ENCODE measurements around the gene ZBTB34.

ZBTB34 gene

DNA sequence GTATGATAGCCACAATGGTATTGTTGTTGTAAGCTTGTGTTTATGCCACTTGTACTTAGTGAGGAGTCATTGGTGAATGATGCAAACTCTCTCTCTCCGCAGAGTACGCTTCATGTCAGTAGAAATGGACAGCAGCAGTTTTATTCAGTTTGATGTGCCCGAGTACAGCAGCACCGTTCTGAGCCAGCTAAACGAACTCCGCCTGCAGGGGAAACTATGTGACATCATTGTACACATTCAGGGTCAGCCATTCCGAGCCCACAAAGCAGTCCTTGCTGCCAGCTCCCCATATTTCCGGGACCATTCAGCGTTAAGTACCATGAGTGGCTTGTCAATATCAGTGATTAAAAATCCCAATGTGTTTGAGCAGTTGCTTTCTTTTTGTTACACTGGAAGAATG, 18.8 kb downstream of the ZBTB34 start:
- no peaks in the 10 kb centered on the region for H3K4me1 ChIP-seq (ENCODE audit: insufficient read depth, low read length)
- no peaks in the 10 kb centered on the region for H3K27me3 ChIP-seq (ENCODE audit: insufficient read depth, low read length)
- H3K27ac ChIP-seq (ENCODE audit: low read depth, low read length), result no peak overlapping the region
- 97% methylated on average over 9 of the region's 9 CpGs for WGBS
- peaks cover 36% of the 10 kb centered on the region for H3K36me3 ChIP-seq (ENCODE audit: insufficient read depth, low read length)
- no peaks in the 10 kb centered on the region for H3K9me3 ChIP-seq (ENCODE audit: insufficient read depth, low read depth, low read length)
- H3K4me3 ChIP-seq (ENCODE audit: low read length), result no peak overlapping the region
- no peak overlapping the region for H3K9ac ChIP-seq (ENCODE audit: low read depth, low read length)

DNA sequence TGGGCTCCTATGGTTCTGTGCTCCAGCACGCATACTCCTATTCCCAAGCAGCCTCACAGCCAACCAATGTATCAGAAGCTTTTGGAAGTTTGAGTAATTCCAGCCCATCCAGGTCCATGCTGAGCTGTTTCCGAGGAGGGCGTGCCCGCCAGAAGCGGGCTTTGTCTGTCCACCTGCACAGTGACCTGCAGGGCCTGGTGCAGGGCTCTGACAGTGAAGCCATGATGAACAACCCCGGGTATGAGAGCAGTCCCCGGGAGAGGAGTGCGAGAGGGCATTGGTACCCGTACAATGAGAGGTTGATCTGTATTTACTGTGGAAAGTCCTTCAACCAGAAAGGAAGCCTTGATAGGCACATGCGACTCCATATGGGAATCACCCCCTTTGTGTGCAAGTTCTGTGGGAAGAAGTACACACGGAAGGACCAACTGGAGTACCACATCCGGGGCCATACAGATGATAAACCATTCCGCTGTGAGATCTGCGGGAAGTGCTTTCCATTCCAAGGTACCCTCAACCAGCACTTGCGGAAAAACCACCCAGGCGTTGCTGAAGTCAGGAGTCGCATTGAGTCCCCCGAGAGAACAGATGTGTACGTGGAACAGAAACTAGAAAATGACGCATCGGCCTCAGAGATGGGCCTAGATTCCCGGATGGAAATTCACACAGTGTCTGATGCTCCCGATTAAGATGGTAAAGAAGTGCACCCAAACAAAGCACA, 19.9 kb downstream of the ZBTB34 start:
- Histone ChIP-seq H3K4me3 (ENCODE audit: low read length) (no peak overlapping the region), H3K27ac (ENCODE audit: low read depth, low read length) (no peak overlapping the region), H3K4me1 (ENCODE audit: insufficient read depth, low read length) (peaks cover 3% of the 10 kb centered on the region; the same call in 1 of the 2 replicates), H3K36me3 (ENCODE audit: insufficient read depth, low read length) (peaks cover 36% of the 10 kb centered on the region), H3K9me3 (ENCODE audit: insufficient read depth, low read depth, low read length) (no peaks in the 10 kb centered on the region), H3K27me3 (ENCODE audit: insufficient read depth, low read length) (no peaks in the 10 kb centered on the region), H3K9ac (ENCODE audit: low read depth, low read length) (no peak overlapping the region)
- WGBS, result 96% methylated on average over 23 of the region's 23 CpGs

DNA sequence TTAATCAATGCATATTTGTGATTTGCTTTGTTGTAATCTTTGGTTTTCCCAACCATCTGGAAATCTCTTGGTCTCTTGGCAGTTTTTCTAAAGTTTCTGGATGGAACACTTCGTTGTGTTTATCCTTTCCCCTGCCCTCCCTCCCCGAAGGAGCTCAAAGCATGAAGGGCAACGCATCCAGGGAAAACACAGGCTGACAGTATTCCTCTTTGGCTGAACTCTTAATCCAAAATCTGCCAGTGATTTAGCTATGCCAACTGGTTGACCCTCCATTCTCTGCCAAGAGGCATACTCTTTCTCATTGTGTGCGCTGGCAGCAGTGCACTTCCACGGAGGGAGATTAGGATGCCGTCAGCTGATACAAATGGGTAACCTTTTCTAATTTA, 20.5 kb downstream of the ZBTB34 start:
- peaks cover 36% of the 10 kb centered on the region for H3K36me3 ChIP-seq (ENCODE audit: insufficient read depth, low read length)
- H3K9ac ChIP-seq (ENCODE audit: low read depth, low read length), result no peak overlapping the region
- H3K27ac ChIP-seq (ENCODE audit: low read depth, low read length), result no peak overlapping the region
- no peaks in the 10 kb centered on the region for H3K9me3 ChIP-seq (ENCODE audit: insufficient read depth, low read depth, low read length)
- H3K4me3 ChIP-seq (ENCODE audit: low read length), result no peak overlapping the region
- H3K4me1 ChIP-seq (ENCODE audit: insufficient read depth, low read length), result peaks cover 8% of the 10 kb centered on the region; the same call in 1 of the 2 replicates
- WGBS, result 95% methylated on average over 6 of the region's 6 CpGs
- H3K27me3 ChIP-seq (ENCODE audit: insufficient read depth, low read length), result no peaks in the 10 kb centered on the region

DNA sequence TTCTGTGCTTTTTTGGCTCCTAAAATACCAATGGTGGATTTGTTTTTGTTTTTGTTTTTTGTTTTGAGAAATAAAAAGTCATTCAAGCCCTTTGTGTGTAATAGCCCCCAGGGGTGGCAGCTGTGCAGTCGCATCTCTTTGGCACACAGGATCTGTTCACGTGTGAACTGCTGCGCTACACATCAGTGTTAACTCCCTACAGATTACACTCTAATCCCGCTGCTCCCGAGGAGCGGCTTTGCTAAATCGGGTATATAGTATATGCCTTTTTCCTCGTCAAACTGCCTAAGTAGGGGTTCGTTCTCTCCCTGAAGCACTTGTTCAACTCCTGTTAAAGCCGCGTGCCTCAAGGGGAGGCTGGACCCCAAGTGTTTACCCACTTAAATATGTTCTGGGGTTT, 22.3 kb downstream of the ZBTB34 start:
- Histone ChIP-seq H3K27me3 (ENCODE audit: insufficient read depth, low read length) (no peaks in the 10 kb centered on the region), H3K4me1 (ENCODE audit: insufficient read depth, low read length) (peaks cover 14% of the 10 kb centered on the region), H3K4me3 (ENCODE audit: low read length) (no peak overlapping the region), H3K9ac (ENCODE audit: low read depth, low read length) (no peak overlapping the region), H3K27ac (ENCODE audit: low read depth, low read length) (no peak overlapping the region), H3K9me3 (ENCODE audit: insufficient read depth, low read depth, low read length) (no peaks in the 10 kb centered on the region), H3K36me3 (ENCODE audit: insufficient read depth, low read length) (peaks cover 36% of the 10 kb centered on the region)
- WGBS, result 94% methylated on average over 11 of the region's 11 CpGs

DNA sequence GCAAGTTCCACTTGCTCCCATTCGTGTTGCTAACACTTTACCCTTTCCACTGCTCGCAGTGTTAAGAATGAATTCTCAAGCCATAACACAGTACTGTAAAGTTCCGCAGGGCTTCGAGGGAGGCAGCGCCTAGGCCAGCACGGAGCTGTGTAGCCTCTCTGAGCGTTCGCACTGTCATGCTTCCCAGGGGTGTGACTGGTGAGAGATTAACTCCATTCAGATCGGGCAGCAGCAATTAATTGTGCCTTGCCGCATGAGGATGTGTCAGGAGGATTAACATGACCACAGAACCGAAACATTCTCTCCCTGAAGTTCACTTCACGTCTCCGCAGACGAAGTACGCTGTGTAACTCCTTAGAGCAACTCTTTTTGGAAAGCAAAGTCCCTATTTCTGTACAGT, 23.2 kb downstream of the ZBTB34 start:
- H3K27ac ChIP-seq (ENCODE audit: low read depth, low read length), result no peak overlapping the region
- H3K4me1 ChIP-seq (ENCODE audit: insufficient read depth, low read length), result peaks cover 14% of the 10 kb centered on the region
- peaks cover 36% of the 10 kb centered on the region for H3K36me3 ChIP-seq (ENCODE audit: insufficient read depth, low read length)
- no peak overlapping the region for H3K9ac ChIP-seq (ENCODE audit: low read depth, low read length)
- no peaks in the 10 kb centered on the region for H3K27me3 ChIP-seq (ENCODE audit: insufficient read depth, low read length)
- H3K4me3 ChIP-seq (ENCODE audit: low read length), result no peak overlapping the region
- 83% methylated on average over 15 of the region's 15 CpGs for WGBS
- H3K9me3 ChIP-seq (ENCODE audit: insufficient read depth, low read depth, low read length), result no peaks in the 10 kb centered on the region

DNA sequence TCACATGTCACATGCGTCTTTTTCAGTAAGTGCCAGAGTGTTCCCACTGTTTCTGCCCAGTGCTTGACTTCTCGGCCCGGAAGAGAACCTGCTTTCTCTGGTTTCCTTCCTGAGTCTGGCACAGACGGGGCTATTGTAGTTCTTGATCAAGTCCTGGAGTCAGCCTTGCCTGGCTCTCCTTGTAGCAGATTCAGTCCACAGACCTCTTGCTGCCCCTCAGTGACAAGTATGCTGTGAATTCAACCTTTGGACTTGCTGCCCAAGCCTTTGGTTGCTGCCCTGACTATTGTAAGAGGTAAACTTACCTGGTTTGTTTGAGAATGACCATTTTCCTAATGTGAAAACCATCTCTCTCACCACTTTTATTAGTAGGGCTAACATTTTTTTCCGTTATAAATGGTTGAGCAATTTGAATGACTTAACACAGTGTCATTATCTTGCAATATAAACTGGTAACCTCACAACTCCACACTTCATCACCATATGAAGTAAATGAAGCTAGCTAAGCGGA, 24.7 kb downstream of the ZBTB34 start:
- H3K4me1 ChIP-seq (ENCODE audit: insufficient read depth, low read length), result peaks cover 14% of the 10 kb centered on the region
- no peaks in the 10 kb centered on the region for H3K9me3 ChIP-seq (ENCODE audit: insufficient read depth, low read depth, low read length)
- 94% methylated on average over 5 of the region's 6 CpGs for WGBS
- no peak overlapping the region for H3K4me3 ChIP-seq (ENCODE audit: low read length)
- no peaks in the 10 kb centered on the region for H3K27me3 ChIP-seq (ENCODE audit: insufficient read depth, low read length)
- H3K36me3 ChIP-seq (ENCODE audit: insufficient read depth, low read length), result peaks cover 23% of the 10 kb centered on the region
- no peak overlapping the region for H3K9ac ChIP-seq (ENCODE audit: low read depth, low read length)
- H3K27ac ChIP-seq (ENCODE audit: low read depth, low read length), result no peak overlapping the region

DNA sequence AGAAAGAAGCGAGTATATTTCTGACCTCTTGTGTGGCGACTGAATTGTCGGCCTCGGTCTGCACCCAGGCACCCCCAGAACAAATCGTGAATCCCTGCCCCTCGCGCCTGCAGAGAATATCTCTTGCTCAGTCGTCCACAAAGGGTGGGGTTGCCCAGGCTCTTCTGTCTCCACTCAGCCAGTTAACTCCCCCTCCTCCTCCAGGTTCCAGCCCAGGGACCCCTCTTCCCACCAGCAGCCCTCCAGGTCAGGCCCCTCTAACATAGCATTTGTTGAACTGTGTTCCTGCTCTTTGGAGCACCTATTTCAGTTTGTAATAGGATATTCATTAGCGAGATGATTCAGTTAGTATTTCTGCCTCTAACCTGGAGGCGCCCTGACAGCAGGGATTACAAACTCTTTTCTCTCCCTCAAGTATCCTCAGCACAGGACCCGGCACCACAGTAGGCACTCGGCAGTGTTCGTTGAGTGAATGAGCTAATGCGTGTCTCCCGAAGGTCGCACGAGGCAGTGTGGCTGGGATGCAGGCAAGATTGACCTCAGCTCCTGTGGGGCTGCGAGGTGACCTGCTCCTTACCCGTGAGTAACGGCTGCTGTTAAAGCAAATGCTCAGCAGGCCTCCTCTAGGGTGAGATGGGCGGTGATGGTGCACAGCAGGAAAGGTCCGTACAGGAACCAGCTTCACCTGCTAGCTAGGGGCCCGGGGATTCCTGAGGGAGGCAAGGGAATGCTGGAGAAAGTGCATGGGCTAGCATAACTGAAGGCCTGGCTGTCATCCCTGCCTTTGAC, 25.8 kb downstream of the ZBTB34 start:
- H3K9ac ChIP-seq (ENCODE audit: low read depth, low read length), result no peak overlapping the region
- H3K27ac ChIP-seq (ENCODE audit: low read depth, low read length), result no peak overlapping the region
- H3K4me3 ChIP-seq (ENCODE audit: low read length), result no peak overlapping the region
- peaks cover 14% of the 10 kb centered on the region for H3K4me1 ChIP-seq (ENCODE audit: insufficient read depth, low read length)
- WGBS, result 58% methylated on average over 23 of the region's 23 CpGs
- H3K27me3 ChIP-seq (ENCODE audit: insufficient read depth, low read length), result no peaks in the 10 kb centered on the region
- no peaks in the 10 kb centered on the region for H3K9me3 ChIP-seq (ENCODE audit: insufficient read depth, low read depth, low read length)
- H3K36me3 ChIP-seq (ENCODE audit: insufficient read depth, low read length), result peaks cover 14% of the 10 kb centered on the region

DNA sequence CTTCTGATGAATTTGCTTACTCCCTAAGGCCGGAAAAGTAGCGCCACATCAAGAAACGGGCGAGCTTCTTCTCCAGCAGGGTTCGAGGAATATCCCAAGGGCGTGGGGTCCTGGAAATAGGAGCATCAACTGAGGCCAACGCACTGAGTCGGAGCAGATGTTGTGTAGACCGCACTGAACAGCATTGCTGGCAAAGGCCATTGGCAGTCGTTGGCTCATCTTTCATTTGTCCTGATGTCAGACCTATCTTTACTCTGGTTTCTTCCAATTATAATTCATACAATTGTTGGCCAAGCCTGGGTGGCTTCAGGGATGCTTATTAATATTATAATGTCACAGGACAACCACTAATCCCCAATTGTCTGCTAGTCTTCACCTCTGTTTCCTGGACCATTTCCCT, 26.5 kb downstream of the ZBTB34 start:
- H3K4me1 ChIP-seq (ENCODE audit: insufficient read depth, low read length), result peaks cover 14% of the 10 kb centered on the region
- no peak overlapping the region for H3K9ac ChIP-seq (ENCODE audit: low read depth, low read length)
- H3K36me3 ChIP-seq (ENCODE audit: insufficient read depth, low read length), result peaks cover 8% of the 10 kb centered on the region; the same call in 1 of the 2 replicates
- 92% methylated on average over 10 of the region's 10 CpGs for WGBS
- H3K9me3 ChIP-seq (ENCODE audit: insufficient read depth, low read depth, low read length), result no peaks in the 10 kb centered on the region
- H3K27ac ChIP-seq (ENCODE audit: low read depth, low read length), result no peak overlapping the region
- no peak overlapping the region for H3K4me3 ChIP-seq (ENCODE audit: low read length)
- H3K27me3 ChIP-seq (ENCODE audit: insufficient read depth, low read length), result no peaks in the 10 kb centered on the region

DNA sequence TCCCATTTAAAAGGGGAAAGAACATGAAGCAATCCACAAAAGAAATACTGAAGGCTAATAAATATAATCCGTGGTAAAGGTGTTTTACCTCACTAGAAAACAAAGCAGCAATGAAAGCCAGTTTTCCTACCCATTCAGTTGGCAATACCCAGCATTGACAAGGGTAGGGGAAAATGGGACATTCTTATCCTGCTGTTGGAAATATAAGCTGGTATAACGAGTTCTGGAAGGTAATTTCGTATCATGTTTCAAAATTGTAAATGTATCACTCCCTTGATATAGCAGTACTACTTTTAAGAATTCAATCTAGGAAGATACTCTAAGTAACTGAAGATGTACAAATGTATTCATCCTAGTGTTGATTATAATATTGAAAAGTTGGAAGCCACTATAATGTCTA, 31.2 kb downstream of the ZBTB34 start:
- no peak overlapping the region for H3K27ac ChIP-seq (ENCODE audit: low read depth, low read length)
- H3K36me3 ChIP-seq (ENCODE audit: insufficient read depth, low read length), result no peaks in the 10 kb centered on the region
- no peak overlapping the region for H3K4me3 ChIP-seq (ENCODE audit: low read length)
- no peaks in the 10 kb centered on the region for H3K9me3 ChIP-seq (ENCODE audit: insufficient read depth, low read depth, low read length)
- H3K27me3 ChIP-seq (ENCODE audit: insufficient read depth, low read length), result no peaks in the 10 kb centered on the region
- H3K9ac ChIP-seq (ENCODE audit: low read depth, low read length), result no peak overlapping the region
- 89% methylated on average over 1 of the region's 3 CpGs for WGBS
- no peaks in the 10 kb centered on the region for H3K4me1 ChIP-seq (ENCODE audit: insufficient read depth, low read length)

DNA sequence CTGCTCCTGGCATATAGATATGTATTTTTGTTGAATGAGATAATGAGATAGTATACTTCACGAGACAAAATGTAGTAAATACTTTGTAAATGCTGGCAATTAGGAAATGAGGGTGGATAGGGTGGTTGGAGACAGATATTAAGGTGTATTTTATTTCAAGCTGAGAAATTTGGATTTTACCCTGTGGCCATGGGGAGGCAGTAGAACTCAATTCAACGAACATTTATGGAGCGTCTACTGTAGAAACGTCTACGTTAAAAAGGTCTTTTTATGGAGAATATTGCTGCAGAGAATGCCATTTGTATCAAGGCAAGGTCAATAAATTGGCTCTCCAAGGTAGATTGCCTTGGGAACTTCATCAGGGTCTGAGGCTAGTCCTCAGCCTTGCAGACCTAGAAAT, 32.6 kb downstream of the ZBTB34 start:
- Histone ChIP-seq H3K27me3 (ENCODE audit: insufficient read depth, low read length) (no peaks in the 10 kb centered on the region), H3K36me3 (ENCODE audit: insufficient read depth, low read length) (no peaks in the 10 kb centered on the region), H3K4me1 (ENCODE audit: insufficient read depth, low read length) (no peaks in the 10 kb centered on the region), H3K27ac (ENCODE audit: low read depth, low read length) (no peak overlapping the region), H3K9me3 (ENCODE audit: insufficient read depth, low read depth, low read length) (no peaks in the 10 kb centered on the region), H3K9ac (ENCODE audit: low read depth, low read length) (no peak overlapping the region), H3K4me3 (ENCODE audit: low read length) (no peak overlapping the region)
- WGBS, result 55% methylated on average over 5 of the region's 5 CpGs

DNA sequence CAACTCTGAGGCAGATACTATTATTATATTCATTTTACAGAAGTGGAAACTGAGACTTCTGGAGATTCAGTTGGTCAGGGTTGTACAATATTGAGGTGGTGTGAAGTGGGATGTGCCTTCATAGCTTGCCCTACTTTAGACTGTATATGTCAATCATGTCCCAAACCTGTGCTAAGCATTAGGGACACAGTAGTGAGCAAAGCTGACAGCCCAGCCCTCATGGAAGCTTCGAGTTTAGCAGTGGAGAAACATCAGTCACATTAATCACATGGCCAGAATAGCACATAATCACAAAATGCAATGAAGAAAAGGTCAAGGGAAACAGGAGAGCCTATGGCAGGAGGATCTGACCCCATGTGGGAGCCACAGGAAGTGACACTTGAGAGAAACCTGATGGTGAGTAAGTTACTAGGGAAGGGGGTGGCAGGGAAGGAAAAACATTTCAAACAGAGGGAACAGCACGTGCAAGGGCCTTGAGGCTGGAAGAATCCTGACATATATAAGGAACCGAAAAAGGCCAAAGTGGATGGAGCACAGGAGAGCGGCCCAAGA, 33.7 kb downstream of the ZBTB34 start:
- Histone ChIP-seq H3K4me3 (ENCODE audit: low read length) (no peak overlapping the region), H3K36me3 (ENCODE audit: insufficient read depth, low read length) (no peaks in the 10 kb centered on the region), H3K4me1 (ENCODE audit: insufficient read depth, low read length) (no peaks in the 10 kb centered on the region), H3K9ac (ENCODE audit: low read depth, low read length) (no peak overlapping the region), H3K27ac (ENCODE audit: low read depth, low read length) (no peak overlapping the region), H3K9me3 (ENCODE audit: insufficient read depth, low read depth, low read length) (no peaks in the 10 kb centered on the region), H3K27me3 (ENCODE audit: insufficient read depth, low read length) (no peaks in the 10 kb centered on the region)
- 84% methylated on average over 4 of the region's 4 CpGs for WGBS

Data from HUES64 (cell line).